Thoracic aorta endothelial cell (primary cell): Measurements from ENCODE around the gene TMEM222. TPM values are rescaled to one million over a fixed set of nuclear protein-coding genes. Genes with fewer than 3 reads are reported as not detected.

ENCODE experiments used
- small RNA-seq: library from RNA; depleted of rRNA; stranded (forward); fragments of <200 nt; gene quantifications from one replicate; pipeline ENCODE3, GENCODE V24; 2012
- total RNA-seq: library from RNA; depleted of rRNA; stranded (reverse); fragments of >200 nt; gene quantifications from 2 replicates; pipeline ENCODE4 v1.2.3, GENCODE V29; 2012

Gene TMEM222, protein sequence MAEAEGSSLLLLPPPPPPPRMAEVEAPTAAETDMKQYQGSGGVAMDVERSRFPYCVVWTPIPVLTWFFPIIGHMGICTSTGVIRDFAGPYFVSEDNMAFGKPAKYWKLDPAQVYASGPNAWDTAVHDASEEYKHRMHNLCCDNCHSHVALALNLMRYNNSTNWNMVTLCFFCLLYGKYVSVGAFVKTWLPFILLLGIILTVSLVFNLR
- total RNA-seq: 23.9 and 25.7 TPM in 2 replicates

GRCh38 chr1:27321813-27322568 lies at the start of gene TMEM222:
TMEM222 (plus strand) TSS chr1:27322163; CDS start chr1:27322198, 35 bp downstream.

GRCh38 chr1:27341525-27342252 lies 19.7 kb downstream of the TMEM222 start, which contains the start of gene SYTL1:
SYTL1 (plus strand) TSS chr1:27342022; CDS start chr1:27345335, 3,313 bp downstream.

GRCh38 chr1:27366411-27367159 lies 44.6 kb downstream of the TMEM222 start, which contains the start of gene MAP3K6:
MAP3K6 (minus strand) TSS chr1:27366961; CDS start chr1:27366597, 364 bp downstream.

DNA sequence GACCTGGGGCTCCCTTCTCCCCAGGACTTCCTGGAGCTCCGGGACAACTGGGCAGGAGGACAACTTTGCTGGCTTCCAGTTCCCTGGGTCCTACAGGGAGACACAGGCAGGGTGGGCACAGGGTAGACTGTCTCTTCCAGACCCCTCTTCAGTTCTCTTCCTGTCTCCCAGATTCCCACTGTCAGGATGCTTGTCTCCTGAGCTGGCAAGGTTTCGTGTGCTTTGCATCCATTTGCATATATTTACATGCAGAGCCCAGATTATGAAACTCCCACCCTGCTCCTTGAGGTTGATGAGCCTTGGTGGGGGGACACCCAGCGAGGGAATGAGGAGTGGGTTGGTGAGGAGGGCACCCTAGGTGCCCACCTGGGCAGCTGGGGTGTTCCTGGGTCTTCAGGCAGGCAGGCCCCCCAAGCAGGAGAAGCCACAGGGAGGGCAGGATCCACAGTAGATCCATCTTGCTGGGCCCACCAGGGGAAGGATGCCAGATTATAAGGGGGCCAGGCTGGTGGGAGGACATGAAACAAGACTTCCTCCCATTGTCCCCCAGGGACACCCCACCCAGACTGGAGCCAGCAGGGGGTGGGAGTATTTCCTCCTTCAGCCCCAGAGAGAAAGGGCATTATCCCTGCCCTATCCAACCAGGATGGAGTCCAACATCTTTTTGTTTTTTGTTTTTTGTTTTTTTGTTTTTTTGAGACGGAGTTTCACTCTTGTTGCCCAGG lies 52.6 kb downstream of the TMEM222 start, which contains the start of gene FCN3:
Gene FCN3, minus strand, starts transcription at position 463 of the 725 bp plus-strand sequence. Its CDS starts 6 bp downstream, at position 457.

GRCh38 chr1:27383039-27383605 lies 61.2 kb downstream of the TMEM222 start, which contains the start of gene CD164L2:
CD164L2 (minus strand) TSS chr1:27383333; CDS start chr1:27383239, 94 bp downstream.

Small RNAs within 50 kb of the gene (small RNA-seq; reads per million reads assigned to genes)
- 0.49 reads per million for gene RNU6-48P

Other genes with a start within 250 kb of the TMEM222 start
- 13.3 and 15.7 TPM in 2 replicates for gene SLC9A1, start 167.0 kb upstream of the TMEM222 start, total RNA-seq
- 18.1 and 22.7 TPM in 2 replicates for gene WDTC1, start 87.5 kb upstream of the TMEM222 start, total RNA-seq
- gene SYTL1, start 19.9 kb downstream of the TMEM222 start, total RNA-seq: 0.07 TPM in 1 of 2 replicates, not detected in the other
- gene MAP3K6, start 44.8 kb downstream of the TMEM222 start, total RNA-seq: 10.1 and 15.0 TPM in 2 replicates
- gene FCN3, start 52.7 kb downstream of the TMEM222 start, total RNA-seq: 0.14 TPM in 1 of 2 replicates, not detected in the other
- gene CD164L2, start 61.2 kb downstream of the TMEM222 start, total RNA-seq: not detected in 2 replicates
- 0.80 and 2.1 TPM in 2 replicates for gene GPR3, start 70.5 kb downstream of the TMEM222 start, total RNA-seq
- 56.1 and 59.5 TPM in 2 replicates for gene WASF2, start 168.0 kb downstream of the TMEM222 start, total RNA-seq